Measurements from ENCODE around the gene TLR9. TPM values are rescaled to one million over a fixed set of nuclear protein-coding genes. Genes with fewer than 3 reads are reported as not detected.

The TLR9 gene
- total and polyA plus RNA-seq, 3 donors from 2014 or later: 0.08 to 0.25 (median 0.20) TPM

- Histone ChIP-seq H3K27ac (no peak overlapping the region), H3K27me3 (no peaks in the 10 kb centered on the region), H3K4me3 (no peak overlapping the region), H3K36me3 (ENCODE audit: low read depth, missing control alignments) (no peaks in the 10 kb centered on the region), H3K4me1 (peaks cover 16% of the 10 kb centered on the region), H3K9me3 (no peaks in the 10 kb centered on the region)
- no peak for DNase-seq
- WGBS, 2 donors: 74 to 80% methylated on average over 1 to 12 of the region's 12 CpGs
- intact Hi-C loops (cut with DNase I; ENCODE audit: low total_unique reads): no loop called here
- TF ChIP-seq POLR2A (IDR thresholded peaks at IDR 0.05) (no peak), CTCF (IDR thresholded peaks at IDR 0.05) (no peak)
Observed at GRCh38 chr3:52218454-52218853, 7.0 kb downstream of the TLR9 start.

DNA sequence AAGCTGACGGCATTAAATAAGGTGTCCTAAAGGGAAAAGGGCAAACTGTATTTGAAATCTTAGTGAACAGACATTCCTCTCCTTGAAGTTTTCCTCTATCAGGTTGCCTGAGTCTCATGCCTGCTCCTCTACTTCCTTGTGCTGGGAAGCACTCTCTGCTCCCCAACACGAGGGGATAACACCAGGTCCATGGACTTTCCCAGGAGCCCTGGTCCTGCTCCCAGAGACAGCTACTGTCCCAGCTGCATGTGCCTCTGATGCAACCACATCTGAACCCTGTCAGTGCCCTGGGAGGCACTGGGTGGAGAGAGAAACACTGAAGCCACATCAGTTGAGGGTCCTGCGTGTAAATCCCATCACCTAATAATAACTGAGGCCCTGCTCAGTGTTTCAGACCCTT is 7.4 kb downstream of the TLR9 start:
- no peak overlapping the region for H3K4me3 ChIP-seq
- H3K9me3 ChIP-seq: no peaks in the 10 kb centered on the region
- intact Hi-C loops (cut with DNase I; ENCODE audit: low total_unique reads): no loop called here
- H3K4me1 ChIP-seq: peaks cover 16% of the 10 kb centered on the region
- no peak for DNase-seq
- no peak overlapping the region for H3K27ac ChIP-seq
- WGBS, 2 donors: 85 to 88% methylated on average over 3 of the region's 3 CpGs
- no peaks in the 10 kb centered on the region for H3K36me3 ChIP-seq (ENCODE audit: low read depth, missing control alignments)
- TF ChIP-seq CTCF (IDR thresholded peaks at IDR 0.05): no peak
- no peak for TF ChIP-seq POLR2A (IDR thresholded peaks at IDR 0.05)
- no peaks in the 10 kb centered on the region for H3K27me3 ChIP-seq

DNA sequence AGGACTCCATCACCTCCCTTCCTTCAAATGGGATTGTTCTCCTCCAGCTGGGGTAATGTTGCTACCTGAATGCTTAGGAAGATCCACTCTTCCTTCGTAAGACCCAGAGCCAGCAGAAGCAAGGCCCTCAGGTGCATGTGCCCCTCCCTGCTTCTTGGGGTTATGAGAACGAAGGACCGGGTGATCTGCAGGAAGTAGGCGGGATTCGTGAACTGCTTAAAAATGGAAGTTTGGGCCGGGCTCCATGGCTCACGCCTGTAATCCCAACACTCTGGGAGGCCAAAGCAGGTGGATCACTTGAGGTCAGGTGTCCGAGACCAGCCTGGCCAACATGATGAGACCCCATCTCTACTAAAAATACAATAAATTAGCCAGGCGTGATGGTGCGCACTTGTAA is 8.0 kb downstream of the TLR9 start:
- DNase-seq: no peak
- Histone ChIP-seq H3K9me3 (no peaks in the 10 kb centered on the region), H3K36me3 (ENCODE audit: low read depth, missing control alignments) (no peaks in the 10 kb centered on the region), H3K27me3 (no peaks in the 10 kb centered on the region), H3K4me3 (no peak overlapping the region), H3K4me1 (peaks cover 15% of the 10 kb centered on the region), H3K27ac (no peak overlapping the region)
- intact Hi-C loops (cut with DNase I; ENCODE audit: low total_unique reads): no loop called here
- WGBS, 2 donors: 72 to 88% methylated on average over 10 of the region's 10 CpGs
- TF ChIP-seq POLR2A (IDR thresholded peaks at IDR 0.05): no peak
- no peak for TF ChIP-seq CTCF (IDR thresholded peaks at IDR 0.05)

DNA sequence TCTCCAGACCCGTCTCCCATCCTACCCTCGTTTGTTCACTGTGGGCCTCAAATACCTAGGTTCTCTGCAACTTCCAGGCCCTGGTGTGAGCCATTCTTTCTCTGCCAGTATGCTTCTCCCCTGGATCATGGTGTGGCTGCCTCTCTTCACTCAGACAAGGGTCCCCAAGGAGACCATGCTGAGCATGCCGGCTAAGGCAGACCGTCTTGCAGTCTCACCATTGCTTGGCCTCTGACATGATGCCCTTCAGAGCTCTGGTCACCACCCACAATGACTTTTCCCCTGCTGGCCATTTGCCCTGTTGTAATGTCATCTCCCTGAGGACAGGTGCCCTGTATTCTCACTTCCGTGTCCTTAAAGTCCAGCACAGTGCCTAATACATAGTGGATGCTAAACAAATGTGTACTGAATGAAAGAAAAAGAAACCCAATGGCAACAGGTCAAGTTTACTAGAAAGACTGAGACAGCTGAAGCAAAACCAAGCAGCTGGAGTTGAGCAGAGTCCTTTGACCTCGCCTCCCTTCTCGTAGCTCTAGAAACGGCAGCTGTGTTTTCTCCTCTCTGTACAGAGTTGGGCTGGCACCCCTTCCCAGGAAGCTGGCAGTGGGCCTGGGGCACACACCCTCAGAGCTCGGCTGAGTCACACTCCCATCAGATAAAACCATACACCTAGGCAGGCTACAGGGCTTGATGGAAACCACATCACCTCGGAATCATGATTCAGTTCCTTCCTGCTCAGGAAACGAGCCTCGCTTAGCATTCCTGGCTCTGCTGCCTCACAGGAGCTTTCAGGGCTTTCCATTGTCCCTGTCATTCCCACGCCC is 8.6 kb downstream of the TLR9 start:
- H3K36me3 ChIP-seq (ENCODE audit: low read depth, missing control alignments): no peaks in the 10 kb centered on the region
- 56 to 57% methylated on average over 13 of the region's 13 CpGs for WGBS, 2 donors
- no peaks in the 10 kb centered on the region for H3K27me3 ChIP-seq
- intact Hi-C loops (cut with DNase I; ENCODE audit: low total_unique reads): no loop called here
- no peak for TF ChIP-seq CTCF (IDR thresholded peaks at IDR 0.05)
- no peak for TF ChIP-seq POLR2A (IDR thresholded peaks at IDR 0.05)
- DNase-seq: no peak
- peaks cover 9% of the 10 kb centered on the region for H3K4me1 ChIP-seq
- no peaks in the 10 kb centered on the region for H3K9me3 ChIP-seq
- no peak overlapping the region for H3K4me3 ChIP-seq
- H3K27ac ChIP-seq: no peak overlapping the region

- no peak for DNase-seq
- no peak for TF ChIP-seq POLR2A (IDR thresholded peaks at IDR 0.05)
- TF ChIP-seq CTCF (IDR thresholded peaks at IDR 0.05): no peak
- H3K4me3 ChIP-seq: no peak overlapping the region
- 86 to 91% methylated on average over 7 of the region's 7 CpGs for WGBS, 2 donors
- H3K36me3 ChIP-seq (ENCODE audit: low read depth, missing control alignments): no peaks in the 10 kb centered on the region
- H3K27ac ChIP-seq: no peak overlapping the region
- H3K9me3 ChIP-seq: no peaks in the 10 kb centered on the region
- peaks cover 9% of the 10 kb centered on the region for H3K4me1 ChIP-seq
- H3K27me3 ChIP-seq: no peaks in the 10 kb centered on the region
- intact Hi-C loops (cut with DNase I; ENCODE audit: low total_unique reads): no loop called here
Observed at GRCh38 chr3:52215351-52215750, 10.1 kb downstream of the TLR9 start.

Data from testis (tissue), 3 donors.